GM23248 (cell line): ENCODE data around the gene KSR2. TPM values are rescaled to one million over a fixed set of nuclear protein-coding genes. Genes with fewer than 3 reads are reported as not detected.
"Not testable (repeated sequence)": the region's sequence is repeated elsewhere in the genome, so short reads cannot be mapped to it uniquely, and the experiment has no call there.

Experiments
- DNase-seq: peaks from one replicate; pipeline ENCODE4 v3.0.0-alpha.2; 2015
- H2AFZ ChIP-seq: fragments of 200-600 bp; sonication (generic); 2 replicates; pipeline ENCODE4 v1.6.1; 2016; ENCODE audit warnings: antibody characterized with exemption
- H3F3A ChIP-seq: fragments of 200-600 bp; sonication (generic); 2 replicates; pipeline ENCODE4 v1.6.1; 2016; ENCODE audit warnings: mild to moderate bottlenecking, antibody characterized with exemption, mixed run types; ENCODE audit not compliant: insufficient read depth
- H3K27ac ChIP-seq: fragments of 200-600 bp; sonication (generic); 2 replicates; pipeline ENCODE4 v1.5.1; 2016; ENCODE audit warnings: mild to moderate bottlenecking
- H3K27me3 ChIP-seq: fragments of 200-600 bp; sonication (generic); replicated peaks from 2 replicates; pipeline ENCODE4 v1.6.1; 2016; ENCODE audit warnings: mild to moderate bottlenecking; ENCODE audit not compliant: insufficient read depth
- H3K36me3 ChIP-seq: fragments of 200-600 bp; sonication (generic); 2 replicates; pipeline ENCODE4 v1.6.1; 2016; ENCODE audit warnings: low read depth, mild to moderate bottlenecking
- H3K4me1 ChIP-seq: fragments of 200-600 bp; sonication (generic); 2 replicates; pipeline ENCODE4 v1.6.1; 2016; ENCODE audit warnings: mild to moderate bottlenecking; ENCODE audit not compliant: insufficient read depth
- H3K4me2 ChIP-seq: fragments of 200-600 bp; sonication (generic); one replicate; pipeline ENCODE4 v1.6.1; 2016; ENCODE audit warnings: mild to moderate bottlenecking; ENCODE audit not compliant: unreplicated experiment
- H3K4me3 ChIP-seq: fragments of 200-600 bp; sonication (generic); 2 replicates; pipeline ENCODE4 v1.5.1; 2016; ENCODE audit warnings: mild to moderate bottlenecking
- H3K79me2 ChIP-seq: fragments of 200-600 bp; sonication (generic); 2 replicates; pipeline ENCODE4 v1.6.1; 2016; ENCODE audit warnings: mild to moderate bottlenecking; ENCODE audit not compliant: insufficient read depth
- H3K9ac ChIP-seq: fragments of 200-600 bp; sonication (generic); 2 replicates; pipeline ENCODE4 v1.6.1; 2016; ENCODE audit warnings: mild to moderate bottlenecking
- H3K9me2 ChIP-seq: fragments of 200-600 bp; sonication (generic); 2 replicates; pipeline ENCODE4 v1.6.1; 2016; ENCODE audit warnings: mixed run types, mild to moderate bottlenecking, moderate library complexity; ENCODE audit not compliant: insufficient read depth
- H3K9me3 ChIP-seq: fragments of 200-600 bp; sonication (generic); one replicate; pipeline ENCODE4 v1.6.1; 2017; ENCODE audit warnings: low read depth
- H4K20me1 ChIP-seq: fragments of 200-600 bp; sonication (generic); 2 replicates; pipeline ENCODE4 v1.6.0; 2016; ENCODE audit not compliant: insufficient read depth
- EZH2 ChIP-seq: fragments of 200-600 bp; sonication (generic); IDR thresholded peaks from 2 replicates; pipeline ENCODE4 v1.6.1; 2018; ENCODE audit warnings: antibody characterized with exemption, mild to moderate bottlenecking; ENCODE audit not compliant: insufficient read depth, poor library complexity, severe bottlenecking
- EZH2phosphoT487 ChIP-seq: fragments of 200-600 bp; sonication (generic); IDR thresholded peaks from 2 replicates; pipeline ENCODE4 v1.6.1; 2018; ENCODE audit warnings: antibody characterized with exemption, moderate library complexity, mild to moderate bottlenecking, low read depth; ENCODE audit not compliant: insufficient read depth
- WGBS, 2 experiments: methylation state at CpG; one replicate each; pipeline ENCODE4 v1.1.6; 2015 to 2017; ENCODE audit warnings: low lambda C conversion rate in 2 of 2, low coverage in 1 of 2; ENCODE audit errors: missing lambda C conversion rate in 2 of 2; 5-methylcytosine and 5-hydroxymethylcytosine counted together
- in situ Hi-C: fragments of 300-500 bp; cut with MboI; formaldehyde crosslinking; loops from 2 replicates; pipeline ENCODE4 v1.15.0; 2020
- polyA plus RNA-seq: library from polyadenylated mRNA; unstranded; fragments of >200 nt; fragmentation: Nextera tagmentation; extraction: Ambion mirVana; gene quantifications from 2 replicates; pipeline ENCODE4 v1.2.1, GENCODE V29; 2016
- total RNA-seq: library from RNA; depleted of rRNA; stranded (reverse); fragments of >200 nt; shearing (Covaris generic); gene quantifications from 2 replicates; pipeline ENCODE4 v1.2.3, GENCODE V29; 2014

KSR2 gene
- total and polyA plus RNA-seq, 2 experiments from 2014 or later, result not detected

DNA sequence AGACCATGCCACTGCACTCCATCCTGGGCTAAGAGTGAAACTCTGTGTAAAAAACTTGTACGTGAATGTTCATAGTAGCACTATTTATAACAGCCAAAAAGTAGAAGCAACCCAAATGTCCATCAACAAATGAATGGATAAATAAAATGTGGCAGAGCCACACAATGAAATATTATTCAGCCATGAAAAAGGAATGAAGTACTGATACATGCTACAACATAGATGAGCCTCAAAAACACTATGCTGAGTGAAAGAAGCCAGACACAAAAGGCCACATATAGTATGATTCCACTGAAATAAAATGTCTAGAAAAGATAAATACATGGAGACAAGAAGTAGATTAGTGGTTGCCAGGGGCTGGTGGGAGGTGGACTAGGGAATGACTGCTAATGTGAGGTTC lies 72.8 kb downstream of the KSR2 start:
- H3K9me2 ChIP-seq, result no peaks in the 10 kb centered on the region
- H3K9ac ChIP-seq, result no peak overlapping the region
- H3K36me3 ChIP-seq, result no peaks in the 10 kb centered on the region
- H3K4me2 ChIP-seq, result no peak overlapping the region
- H4K20me1 ChIP-seq, result no peaks in the 10 kb centered on the region
- no peaks in the 10 kb centered on the region for H3K9me3 ChIP-seq
- DNase-seq, result no peak
- H3F3A ChIP-seq, result no peaks in the 10 kb centered on the region
- no peak overlapping the region for H3K4me3 ChIP-seq
- TF ChIP-seq EZH2phosphoT487, result no peak
- no peak for TF ChIP-seq EZH2
- in situ Hi-C loops, result loop anchor here (25.0 kb wide), 1 partner anchor 241 kb away; the partner anchor contains the start of gene PEBP1
- no peak overlapping the region for H2AFZ ChIP-seq
- H3K27ac ChIP-seq, result no peak overlapping the region
- WGBS, 2 experiments, result 65 to 86% methylated on average over 1 of the region's 1 CpG
- no peaks in the 10 kb centered on the region for H3K27me3 ChIP-seq
- no peaks in the 10 kb centered on the region for H3K79me2 ChIP-seq
- no peaks in the 10 kb centered on the region for H3K4me1 ChIP-seq

DNA sequence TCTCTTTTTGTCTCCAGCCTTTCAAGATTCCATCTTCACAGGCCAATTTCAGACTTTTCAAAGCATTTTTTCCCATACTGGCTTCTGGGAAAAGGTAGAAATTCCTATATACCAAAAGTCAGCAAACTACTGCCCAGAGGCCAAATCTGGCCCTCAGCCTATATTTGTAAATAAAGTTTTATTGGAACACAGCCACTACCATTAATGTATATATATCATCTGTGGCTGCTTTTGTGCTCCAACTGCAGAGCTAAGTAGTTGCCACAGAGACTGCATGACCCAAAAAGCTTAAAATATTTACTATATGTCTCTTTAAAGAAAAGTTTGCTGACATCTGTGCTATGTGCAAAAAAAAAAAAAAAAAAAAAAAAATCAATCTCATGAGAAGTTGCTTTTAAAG lies 76.3 kb downstream of the KSR2 start:
- H3K9me3 ChIP-seq, result no peaks in the 10 kb centered on the region
- no peak for DNase-seq
- H3K27me3 ChIP-seq, result no peaks in the 10 kb centered on the region
- H3K4me3 ChIP-seq, result no peak overlapping the region
- H3K4me2 ChIP-seq, result no peak overlapping the region
- H3K9ac ChIP-seq, result no peak overlapping the region
- H3K36me3 ChIP-seq, result no peaks in the 10 kb centered on the region
- no peaks in the 10 kb centered on the region for H3K4me1 ChIP-seq
- H3K9me2 ChIP-seq, result no peaks in the 10 kb centered on the region
- H3F3A ChIP-seq, result no peaks in the 10 kb centered on the region
- no peak for TF ChIP-seq EZH2phosphoT487
- no peak for TF ChIP-seq EZH2
- in situ Hi-C loops, result loop anchor here (25.0 kb wide), 1 partner anchor 245 kb away; the partner anchor contains the start of gene PEBP1
- H2AFZ ChIP-seq, result no peak overlapping the region
- H4K20me1 ChIP-seq, result no peaks in the 10 kb centered on the region
- no peak overlapping the region for H3K27ac ChIP-seq
- H3K79me2 ChIP-seq, result no peaks in the 10 kb centered on the region

DNA sequence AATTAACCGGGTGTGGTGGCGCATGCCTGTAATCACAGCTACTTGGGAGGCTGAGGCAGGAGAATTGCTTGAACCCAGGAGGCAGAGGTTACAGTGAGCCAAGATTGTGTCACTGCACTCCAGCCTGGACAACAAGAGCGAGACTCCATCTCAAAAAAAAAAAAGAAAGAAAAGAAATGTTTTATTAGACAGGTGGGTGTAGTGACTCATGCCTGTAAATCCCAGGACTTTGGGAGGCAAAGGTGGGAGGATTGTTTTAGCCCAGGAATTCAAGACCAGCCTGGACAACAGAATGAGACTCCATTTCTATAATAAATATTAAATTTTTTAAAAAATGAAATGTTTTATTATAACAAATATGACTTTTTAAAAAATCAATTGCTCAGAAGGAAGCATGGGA lies 77.5 kb downstream of the KSR2 start:
- H3F3A ChIP-seq, DNase-seq, H3K9ac ChIP-seq, H4K20me1 ChIP-seq, H3K27ac ChIP-seq, H3K9me2 ChIP-seq, H3K27me3 ChIP-seq, H2AFZ ChIP-seq, H3K9me3 ChIP-seq, H3K4me1 ChIP-seq, H3K36me3 ChIP-seq, H3K4me2 ChIP-seq, H3K4me3 ChIP-seq, H3K79me2 ChIP-seq: not testable (repeated sequence)
- WGBS, 2 experiments, result 51 to 69% methylated on average over 3 of the region's 3 CpGs
- in situ Hi-C loops, result loop anchor here (25.0 kb wide), 1 partner anchor 246 kb away; the partner anchor contains the start of gene PEBP1

- H3F3A ChIP-seq, result no peaks in the 10 kb centered on the region
- no peak overlapping the region for H2AFZ ChIP-seq
- no peaks in the 10 kb centered on the region for H3K4me1 ChIP-seq
- no peaks in the 10 kb centered on the region for H3K79me2 ChIP-seq
- H3K9me2 ChIP-seq, result no peaks in the 10 kb centered on the region
- TF ChIP-seq EZH2phosphoT487 (no peak), EZH2 (no peak)
- no peak overlapping the region for H3K27ac ChIP-seq
- H3K4me3 ChIP-seq, result no peak overlapping the region
- no peaks in the 10 kb centered on the region for H3K9me3 ChIP-seq
- in situ Hi-C loops, result loop anchor here (25.0 kb wide), 1 partner anchor 247 kb away; the partner anchor contains the start of gene PEBP1
- no peaks in the 10 kb centered on the region for H4K20me1 ChIP-seq
- WGBS, 2 experiments, result 2 to 4% methylated on average over 2 of the region's 2 CpGs
- no peaks in the 10 kb centered on the region for H3K27me3 ChIP-seq
- no peak overlapping the region for H3K4me2 ChIP-seq
- no peak overlapping the region for H3K9ac ChIP-seq
- peak; percentile 10 for DNase-seq
- H3K36me3 ChIP-seq, result no peaks in the 10 kb centered on the region
Observed at GRCh38 chr12:117890644-117891043, 78.1 kb downstream of the KSR2 start.

GRCh38 chr12:117890137-117890536 lies 78.7 kb downstream of the KSR2 start:
- 40 to 57% methylated on average over 2 of the region's 2 CpGs for WGBS, 2 experiments
- no peaks in the 10 kb centered on the region for H3K79me2 ChIP-seq
- no peaks in the 10 kb centered on the region for H3K9me3 ChIP-seq
- H3K4me2 ChIP-seq, result no peak overlapping the region
- H4K20me1 ChIP-seq, result no peaks in the 10 kb centered on the region
- DNase-seq, result peak; percentile 14
- no peak overlapping the region for H3K4me3 ChIP-seq
- H3K4me1 ChIP-seq, result no peaks in the 10 kb centered on the region
- in situ Hi-C loops, result loop anchor here (25.0 kb wide), 1 partner anchor 247 kb away; the partner anchor contains the start of gene PEBP1
- TF ChIP-seq EZH2phosphoT487 (no peak), EZH2 (no peak)
- H3K27me3 ChIP-seq, result no peaks in the 10 kb centered on the region
- H3K9me2 ChIP-seq, result no peaks in the 10 kb centered on the region
- no peak overlapping the region for H3K27ac ChIP-seq
- H3F3A ChIP-seq, result no peaks in the 10 kb centered on the region
- H2AFZ ChIP-seq, result no peak overlapping the region
- no peak overlapping the region for H3K9ac ChIP-seq
- no peaks in the 10 kb centered on the region for H3K36me3 ChIP-seq
